MM.1S (cell line): ENCODE measurements around the gene MAB21L4.

Experiments
- DNase-seq: peaks from one replicate; pipeline ENCODE4 v3.0.0-alpha.2; 2015
- H2AFZ ChIP-seq: fragments of 300-600 bp; sonication (generic); 2 replicates; pipeline ENCODE4 v1.6.0; 2016; ENCODE audit warnings: antibody characterized with exemption, low read length
- H3F3A ChIP-seq: fragments of 300-600 bp; sonication (generic); 2 replicates; pipeline ENCODE4 v1.6.1; 2016; ENCODE audit warnings: mild to moderate bottlenecking, antibody characterized with exemption, low read length, moderate library complexity, mixed read lengths; ENCODE audit not compliant: insufficient read depth
- H3K27ac ChIP-seq: fragments of 300-600 bp; sonication (generic); 2 replicates; pipeline ENCODE4 v1.5.1; 2016; ENCODE audit warnings: mild to moderate bottlenecking, low read length
- H3K27me3 ChIP-seq: fragments of 300-600 bp; sonication (generic); replicated peaks from 2 replicates; pipeline ENCODE4 v1.6.0; 2016; ENCODE audit warnings: low read length; ENCODE audit not compliant: insufficient read depth
- H3K36me3 ChIP-seq: fragments of 300-600 bp; sonication (generic); replicated peaks from 2 replicates; pipeline ENCODE4 v1.6.1; 2016; ENCODE audit warnings: mild to moderate bottlenecking, low read length, mixed read lengths; ENCODE audit not compliant: insufficient read depth
- H3K4me1 ChIP-seq: fragments of 300-600 bp; sonication (generic); 2 replicates; pipeline ENCODE4 v1.6.1; 2016; ENCODE audit warnings: low read length, mixed read lengths
- H3K4me2 ChIP-seq: fragments of 300-600 bp; sonication (generic); 2 replicates; pipeline ENCODE4 v1.6.0; 2016; ENCODE audit warnings: low read depth, low read length
- H3K4me3 ChIP-seq: fragments of 300-600 bp; sonication (generic); 2 replicates; pipeline ENCODE4 v1.5.1; 2016; ENCODE audit warnings: low read length, mixed read lengths
- H3K79me2 ChIP-seq: fragments of 300-600 bp; sonication (generic); 2 replicates; pipeline ENCODE4 v1.6.1; 2016; ENCODE audit warnings: mixed run types, low read length, mixed read lengths
- H3K9ac ChIP-seq: fragments of 300-600 bp; sonication (generic); 2 replicates; pipeline ENCODE4 v1.6.1; 2016; ENCODE audit warnings: low read length, mixed read lengths
- H3K9me2 ChIP-seq: fragments of 300-600 bp; sonication (generic); replicated peaks from 2 replicates; pipeline ENCODE4 v1.6.1; 2016; ENCODE audit warnings: mild to moderate bottlenecking, low read length, mixed read lengths; ENCODE audit not compliant: insufficient read depth
- H3K9me3 ChIP-seq: fragments of 300-600 bp; sonication (generic); replicated peaks from 2 replicates; pipeline ENCODE4 v1.6.1; 2016; ENCODE audit warnings: mild to moderate bottlenecking, low read length, mixed read lengths; ENCODE audit not compliant: insufficient read depth
- H4K20me1 ChIP-seq: fragments of 300-600 bp; sonication (generic); 2 replicates; pipeline ENCODE4 v1.6.1; 2016; ENCODE audit warnings: mild to moderate bottlenecking, low read length, moderate library complexity, mixed read lengths; ENCODE audit not compliant: insufficient read depth
- EZH2 ChIP-seq: fragments of 300-600 bp; sonication (generic); optimal IDR thresholded peaks from 2 replicates; pipeline ENCODE3; 2017; ENCODE audit warnings: low read depth, mild to moderate bottlenecking, antibody characterized with exemption, low read length, mixed read lengths
- EZH2phosphoT487 ChIP-seq: fragments of 300-600 bp; sonication (generic); IDR thresholded peaks from 2 replicates; pipeline ENCODE4 v1.6.1; 2018; ENCODE audit warnings: antibody characterized with exemption, low read length
- TF ChIP-seq, protein P1 (sequence below): fragments of 300-600 bp; sonication (generic); IDR thresholded peaks from 2 replicates; pipeline ENCODE4 v1.5.1; 2016; ENCODE audit warnings: antibody characterized with exemption, low read length, mixed read lengths

MAB21L4 gene

DNA sequence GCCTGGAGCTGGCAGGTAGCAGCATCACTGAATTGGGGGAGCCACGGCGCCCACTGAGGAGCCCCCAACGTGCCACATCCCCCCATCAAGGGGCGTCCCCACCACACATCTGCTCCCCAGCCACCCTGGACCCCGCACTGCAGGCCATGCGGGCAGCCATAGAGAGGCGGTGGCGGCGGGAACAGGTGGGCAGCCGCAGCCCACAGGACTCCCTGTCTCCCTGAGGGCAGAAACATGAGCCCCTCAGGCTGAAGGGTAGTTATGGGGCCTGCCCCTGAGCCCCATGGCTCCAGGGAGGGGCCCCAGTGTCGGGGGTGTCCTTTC, 36.7 kb upstream of the MAB21L4 start:
- H3K9me2 ChIP-seq = no peaks in the 10 kb centered on the region
- peaks cover 96% of the 10 kb centered on the region for H3K27me3 ChIP-seq
- no peaks in the 10 kb centered on the region for H3K79me2 ChIP-seq
- H3K27ac ChIP-seq = no peak overlapping the region
- DNase-seq = no peak
- H3K4me2 ChIP-seq = no peak overlapping the region
- H3K4me3 ChIP-seq = no peak overlapping the region
- H2AFZ ChIP-seq = no peak overlapping the region
- no peaks in the 10 kb centered on the region for H3F3A ChIP-seq
- H3K36me3 ChIP-seq = no peaks in the 10 kb centered on the region
- no peaks in the 10 kb centered on the region for H4K20me1 ChIP-seq
- H3K9ac ChIP-seq = no peak overlapping the region
- H3K4me1 ChIP-seq = no peaks in the 10 kb centered on the region
- TF ChIP-seq EZH2phosphoT487 (no peak), EZH2 (no peak)
- TF ChIP-seq, protein P1, sequence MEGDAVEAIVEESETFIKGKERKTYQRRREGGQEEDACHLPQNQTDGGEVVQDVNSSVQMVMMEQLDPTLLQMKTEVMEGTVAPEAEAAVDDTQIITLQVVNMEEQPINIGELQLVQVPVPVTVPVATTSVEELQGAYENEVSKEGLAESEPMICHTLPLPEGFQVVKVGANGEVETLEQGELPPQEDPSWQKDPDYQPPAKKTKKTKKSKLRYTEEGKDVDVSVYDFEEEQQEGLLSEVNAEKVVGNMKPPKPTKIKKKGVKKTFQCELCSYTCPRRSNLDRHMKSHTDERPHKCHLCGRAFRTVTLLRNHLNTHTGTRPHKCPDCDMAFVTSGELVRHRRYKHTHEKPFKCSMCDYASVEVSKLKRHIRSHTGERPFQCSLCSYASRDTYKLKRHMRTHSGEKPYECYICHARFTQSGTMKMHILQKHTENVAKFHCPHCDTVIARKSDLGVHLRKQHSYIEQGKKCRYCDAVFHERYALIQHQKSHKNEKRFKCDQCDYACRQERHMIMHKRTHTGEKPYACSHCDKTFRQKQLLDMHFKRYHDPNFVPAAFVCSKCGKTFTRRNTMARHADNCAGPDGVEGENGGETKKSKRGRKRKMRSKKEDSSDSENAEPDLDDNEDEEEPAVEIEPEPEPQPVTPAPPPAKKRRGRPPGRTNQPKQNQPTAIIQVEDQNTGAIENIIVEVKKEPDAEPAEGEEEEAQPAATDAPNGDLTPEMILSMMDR = no peak
- no peaks in the 10 kb centered on the region for H3K9me3 ChIP-seq

DNA sequence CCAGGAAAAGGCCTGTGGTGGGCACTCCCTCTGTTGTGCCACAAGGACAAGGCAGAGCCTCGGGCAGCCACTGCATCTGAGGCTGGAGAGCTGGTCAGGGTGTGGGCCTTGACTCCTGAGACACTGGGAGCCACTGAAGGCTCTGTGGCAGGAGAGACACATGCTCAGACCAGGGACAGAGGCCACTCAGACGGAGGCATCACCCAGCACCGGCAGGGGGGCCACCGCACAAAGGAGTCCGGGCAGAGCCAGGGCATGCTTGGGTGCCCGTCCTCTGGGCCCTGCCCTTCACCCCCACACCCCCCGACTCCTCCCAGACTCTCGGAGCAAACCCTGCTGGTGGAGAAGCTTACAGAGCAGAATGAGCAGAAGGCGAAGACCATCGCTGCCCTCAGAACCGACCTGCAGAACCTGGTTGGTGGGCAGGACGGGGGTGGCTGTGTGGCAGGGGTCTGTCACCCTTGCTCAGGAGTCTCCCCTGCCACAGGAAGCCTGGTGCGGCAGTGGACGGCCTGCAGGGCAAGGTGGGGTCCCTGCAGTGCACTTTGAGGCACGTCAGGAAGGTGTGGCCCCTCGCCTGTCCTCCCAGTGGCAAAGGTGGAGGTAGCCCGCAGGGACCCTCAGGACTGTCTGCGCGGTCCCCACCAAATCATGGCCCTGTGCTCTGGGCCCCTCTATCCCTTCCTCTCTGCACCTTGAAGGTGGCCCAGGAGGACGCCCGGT, 36.2 kb upstream of the MAB21L4 start:
- no peaks in the 10 kb centered on the region for H3K36me3 ChIP-seq
- no peak overlapping the region for H2AFZ ChIP-seq
- H3K9me2 ChIP-seq = no peaks in the 10 kb centered on the region
- H3K9ac ChIP-seq = no peak overlapping the region
- no peaks in the 10 kb centered on the region for H4K20me1 ChIP-seq
- peaks cover 96% of the 10 kb centered on the region for H3K27me3 ChIP-seq
- DNase-seq = no peak
- H3K79me2 ChIP-seq = no peaks in the 10 kb centered on the region
- no peak overlapping the region for H3K27ac ChIP-seq
- H3K4me3 ChIP-seq = no peak overlapping the region
- no peaks in the 10 kb centered on the region for H3F3A ChIP-seq
- no peaks in the 10 kb centered on the region for H3K9me3 ChIP-seq
- H3K4me1 ChIP-seq = no peaks in the 10 kb centered on the region
- no peak for TF ChIP-seq EZH2phosphoT487
- no peak for TF ChIP-seq EZH2
- TF ChIP-seq, protein P1 = no peak
- H3K4me2 ChIP-seq = no peak overlapping the region

DNA sequence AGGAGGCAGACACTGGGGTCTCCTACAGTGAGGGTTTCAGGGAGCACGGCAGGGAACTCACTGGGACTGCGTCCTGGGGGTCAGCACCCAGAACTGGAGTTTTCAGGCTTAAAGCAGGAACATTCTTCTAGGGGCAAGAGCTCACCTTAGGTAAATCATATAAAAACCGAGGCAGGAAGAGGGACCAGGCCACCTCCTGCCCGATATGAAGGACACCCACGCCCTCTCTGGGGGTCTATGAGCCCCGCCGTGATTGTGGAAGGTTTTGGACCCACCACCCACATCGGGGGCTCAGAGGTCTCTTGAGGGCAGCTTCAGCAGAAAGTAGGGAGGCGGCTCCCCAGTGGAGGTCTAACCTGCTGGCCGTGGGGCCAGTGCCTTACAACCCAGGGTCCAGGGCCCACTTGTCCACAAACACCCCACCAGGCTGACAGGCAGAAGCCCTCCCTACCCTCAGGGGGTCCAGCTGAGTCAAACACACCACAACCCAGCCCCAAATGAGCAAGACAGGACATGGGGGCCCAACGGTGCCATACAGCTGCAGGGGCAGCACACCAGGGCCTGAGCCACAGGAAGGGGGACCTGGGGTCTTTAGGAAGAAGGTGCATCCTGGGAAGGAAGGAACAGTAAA, 35.5 kb upstream of the MAB21L4 start:
- Histone ChIP-seq H3K4me1 (no peaks in the 10 kb centered on the region), H3K9ac (no peak overlapping the region), H4K20me1 (no peaks in the 10 kb centered on the region), H3K4me3 (no peak overlapping the region), H3K9me2 (no peaks in the 10 kb centered on the region), H3K36me3 (no peaks in the 10 kb centered on the region), H2AFZ (no peak overlapping the region), H3K79me2 (no peaks in the 10 kb centered on the region), H3K27me3 (peaks cover 96% of the 10 kb centered on the region), H3K27ac (no peak overlapping the region), H3K9me3 (no peaks in the 10 kb centered on the region), H3K4me2 (no peak overlapping the region), H3F3A (no peaks in the 10 kb centered on the region)
- TF ChIP-seq EZH2phosphoT487 (no peak), EZH2 (no peak)
- TF ChIP-seq, protein P1 = no peak
- no peak for DNase-seq
